Measurements from ENCODE around the gene DERL3.

Gene DERL3

DNA sequence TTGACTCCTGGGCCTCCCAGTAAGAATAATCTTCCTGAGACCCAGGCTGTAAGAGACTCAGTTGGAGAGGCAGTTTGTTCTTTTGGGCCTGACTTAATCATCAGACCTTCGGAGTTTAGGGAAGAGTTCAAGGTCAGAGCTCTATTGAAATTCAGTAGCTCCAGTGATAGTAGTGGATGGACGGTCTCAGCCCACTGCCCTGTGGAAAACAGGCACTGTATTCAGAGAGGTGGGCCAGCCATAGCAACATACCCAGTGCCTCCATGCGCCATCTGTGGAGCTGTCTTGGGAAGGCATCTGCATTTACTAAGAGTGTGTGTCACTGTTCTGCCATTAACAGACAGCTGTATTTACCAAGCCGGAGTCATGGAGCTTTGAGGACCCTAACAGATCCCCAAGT, 49.2 kb downstream of the DERL3 start:
- no peak for TF ChIP-seq GATA3 (IDR thresholded peaks at IDR 0.05; ENCODE audit: low read depth, low read length)
- TF ChIP-seq GATA2 (IDR thresholded peaks at IDR 0.05; ENCODE audit: low read depth, low read length) = no peak

DNA sequence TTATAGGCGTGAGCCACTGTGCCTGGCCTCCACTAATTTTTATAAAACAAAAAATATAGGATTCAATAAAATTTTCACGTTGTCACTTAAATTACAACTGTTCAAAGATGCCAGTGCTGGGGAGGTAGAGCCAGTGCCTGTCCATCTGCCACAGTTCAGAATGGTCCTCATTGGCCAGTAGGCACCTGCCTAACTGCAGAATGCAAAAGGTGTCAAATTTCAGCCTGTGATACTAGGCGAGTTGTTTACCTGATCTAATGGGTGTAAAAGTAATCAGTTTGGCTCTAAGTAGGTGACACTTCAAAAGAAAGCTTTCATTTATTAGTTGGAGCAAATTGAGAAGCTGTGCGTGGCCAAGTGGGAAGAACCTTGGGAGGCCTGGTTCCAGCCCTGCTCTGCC, 49.7 kb downstream of the DERL3 start:
- TF ChIP-seq GATA3 (IDR thresholded peaks at IDR 0.05; ENCODE audit: low read depth, low read length) (no peak), GATA2 (IDR thresholded peaks at IDR 0.05; ENCODE audit: low read depth, low read length) (no peak)

DNA sequence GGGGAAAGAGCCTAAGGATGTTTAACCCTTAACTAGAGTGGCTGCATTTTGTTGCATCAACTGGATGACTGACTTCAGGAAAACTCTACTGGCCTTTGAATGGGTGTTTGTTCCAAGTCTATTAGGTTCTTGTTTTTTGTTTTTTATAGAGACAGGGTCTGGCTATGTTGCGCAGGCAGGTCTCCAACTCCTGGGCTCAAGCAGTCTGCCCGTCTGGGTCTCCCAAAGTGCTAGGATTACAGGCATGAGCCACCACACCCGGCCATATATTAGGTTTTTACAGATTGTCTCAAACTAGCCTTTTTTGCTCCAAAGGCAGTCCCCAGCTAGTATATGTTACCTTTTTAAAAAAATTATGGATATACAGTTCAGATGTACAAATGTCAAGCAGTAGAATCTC, 50.9 kb downstream of the DERL3 start:
- TF ChIP-seq GATA3 (IDR thresholded peaks at IDR 0.05; ENCODE audit: low read depth, low read length) = no peak
- TF ChIP-seq GATA2 (IDR thresholded peaks at IDR 0.05; ENCODE audit: low read depth, low read length) = no peak

DNA sequence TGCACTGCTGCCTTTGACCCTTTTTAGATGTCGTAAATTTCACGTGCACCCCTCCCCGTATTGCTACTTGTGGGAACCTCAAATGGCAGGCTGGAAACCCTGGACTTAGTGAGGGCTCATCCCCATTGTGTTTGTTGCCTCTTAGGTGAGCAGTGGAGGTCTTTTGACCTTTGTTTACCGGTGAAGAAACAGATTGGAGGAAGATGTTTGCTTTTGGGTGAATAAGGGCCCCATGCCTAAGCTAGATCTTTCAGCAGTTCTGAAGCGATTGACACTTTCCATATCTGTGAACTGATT, 51.3 kb downstream of the DERL3 start:
- TF ChIP-seq GATA2 (IDR thresholded peaks at IDR 0.05; ENCODE audit: low read depth, low read length) = no peak
- no peak for TF ChIP-seq GATA3 (IDR thresholded peaks at IDR 0.05; ENCODE audit: low read depth, low read length)

DNA sequence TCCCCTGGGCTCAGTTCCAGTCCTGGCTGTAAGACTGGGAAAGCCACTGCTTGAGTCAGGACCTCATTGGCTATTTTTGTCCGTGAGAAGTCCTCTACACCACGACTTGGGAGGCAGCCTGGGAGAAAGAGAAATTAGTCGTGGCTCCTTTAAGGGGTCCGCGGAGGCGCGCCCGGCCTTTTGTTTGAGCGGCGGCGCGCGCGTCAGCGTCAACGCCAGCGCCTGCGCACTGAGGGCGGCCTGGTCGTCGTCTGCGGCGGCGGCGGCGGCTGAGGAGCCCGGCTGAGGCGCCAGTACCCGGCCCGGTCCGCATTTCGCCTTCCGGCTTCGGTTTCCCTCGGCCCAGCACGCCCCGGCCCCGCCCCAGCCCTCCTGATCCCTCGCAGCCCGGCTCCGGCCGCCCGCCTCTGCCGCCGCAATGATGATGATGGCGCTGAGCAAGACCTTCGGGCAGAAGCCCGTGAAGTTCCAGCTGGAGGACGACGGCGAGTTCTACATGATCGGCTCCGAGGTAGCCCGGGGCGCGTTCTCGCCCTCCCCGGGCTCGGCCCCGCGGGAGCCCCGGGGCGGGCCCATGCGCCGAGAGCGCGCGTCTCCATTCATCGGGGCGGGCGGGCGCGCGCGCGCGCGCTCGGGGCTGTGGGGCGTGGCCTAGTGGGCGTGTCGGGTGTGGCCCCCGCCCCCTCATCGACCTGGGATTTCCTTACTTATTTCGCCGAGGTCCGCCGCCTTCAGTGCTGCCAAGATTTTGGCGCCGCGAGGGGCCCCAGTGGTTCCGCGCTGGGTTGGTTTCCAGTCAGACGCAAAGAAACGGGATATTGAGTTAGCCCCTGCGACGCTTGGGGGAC, 51.8 kb downstream of the DERL3 start, which contains the start of gene SMARCB1:
Gene SMARCB1, plus strand, starts transcription at position 215 of the 848 bp plus-strand sequence. Its CDS starts 204 bp downstream, at position 419.
- TF ChIP-seq GATA3 (IDR thresholded peaks at IDR 0.05; ENCODE audit: low read depth, low read length) = no peak
- TF ChIP-seq GATA2 (IDR thresholded peaks at IDR 0.05; ENCODE audit: low read depth, low read length) = no peak

DNA sequence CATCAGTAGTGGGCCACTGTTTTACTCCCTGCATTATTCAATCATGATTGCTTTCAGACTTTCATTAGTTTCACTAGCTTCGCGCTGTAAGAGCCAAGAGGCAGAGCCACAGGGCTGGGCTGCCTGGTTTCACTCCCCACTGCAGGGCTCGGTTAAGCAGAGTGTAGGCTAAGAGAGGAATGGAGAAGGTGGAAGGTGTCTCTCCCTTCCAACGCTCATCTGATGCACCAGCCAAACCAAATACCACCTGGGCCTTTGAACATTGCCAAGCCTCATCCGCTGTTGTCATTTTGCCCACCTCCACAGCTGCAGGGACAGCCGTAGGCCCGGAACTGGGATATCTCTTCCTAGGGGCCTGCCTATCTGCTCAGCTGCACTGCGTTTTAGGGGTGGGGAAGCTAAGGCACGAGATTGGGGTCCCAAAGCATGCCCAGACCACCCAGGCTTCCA, 52.5 kb downstream of the DERL3 start:
- no peak for TF ChIP-seq GATA3 (IDR thresholded peaks at IDR 0.05; ENCODE audit: low read depth, low read length)
- TF ChIP-seq GATA2 (IDR thresholded peaks at IDR 0.05; ENCODE audit: low read depth, low read length) = no peak
